ENCODE results near the gene POPDC2.

GRCh38 chr3:119597548-119598288, 62.7 kb downstream of the POPDC2 start, which contains the start of gene PLA1A:
- TF ChIP-seq CTCF (IDR thresholded peaks at IDR 0.05) = no peak
- TF ChIP-seq POLR2AphosphoS5 (IDR thresholded peaks at IDR 0.05) = no peak
- no peak for TF ChIP-seq EP300 (IDR thresholded peaks at IDR 0.05)
- TF ChIP-seq POLR2A (IDR thresholded peaks at IDR 0.05; ENCODE audit: low read depth) = no peak
